Measurements from ENCODE around the gene SMG6.

- TF ChIP-seq CTCF (IDR thresholded peaks at IDR 0.05; ENCODE audit: low read length): no peak
- TF ChIP-seq EZH2 (IDR thresholded peaks at IDR 0.05; ENCODE audit: borderline replicate concordance, low read length): no peak
These were observed 128.9 kb downstream of the SMG6 start for GRCh38 chr17:2174468-2175293.

Measured in OCI-LY1 (cell line).